ENCODE data around the gene SCGB3A2.
A peak's percentile ranks its signal among the peaks of the same experiment; 100 is the strongest.

DNA sequence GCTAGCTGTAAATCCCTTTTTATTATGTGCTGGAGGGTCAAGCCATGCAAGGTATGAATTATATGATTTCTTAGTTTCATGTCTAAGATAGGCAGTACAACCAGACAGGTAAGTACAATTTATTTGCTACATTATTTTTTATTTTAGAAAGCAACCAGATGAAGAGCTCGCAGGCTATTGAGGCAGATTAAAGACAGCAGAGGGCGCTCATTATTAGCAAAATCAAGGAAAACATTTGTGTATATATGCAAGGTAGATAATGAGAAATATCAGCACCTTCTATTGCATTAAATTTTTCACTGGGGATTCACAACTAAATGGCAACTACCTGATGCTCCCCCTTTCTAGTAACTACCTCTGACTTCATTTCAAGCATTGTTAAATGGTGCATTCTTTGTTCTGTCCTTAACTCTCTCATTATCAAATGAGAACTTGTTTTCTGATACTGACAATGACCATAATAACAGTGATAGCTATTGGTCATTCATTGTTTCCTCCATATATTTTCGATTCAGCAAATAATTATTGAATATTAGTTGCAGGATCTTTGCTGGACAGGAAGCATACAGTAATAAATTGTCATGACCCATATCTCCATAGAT is 8.6 kb downstream of the SCGB3A2 start:
- TF ChIP-seq, protein P1, sequence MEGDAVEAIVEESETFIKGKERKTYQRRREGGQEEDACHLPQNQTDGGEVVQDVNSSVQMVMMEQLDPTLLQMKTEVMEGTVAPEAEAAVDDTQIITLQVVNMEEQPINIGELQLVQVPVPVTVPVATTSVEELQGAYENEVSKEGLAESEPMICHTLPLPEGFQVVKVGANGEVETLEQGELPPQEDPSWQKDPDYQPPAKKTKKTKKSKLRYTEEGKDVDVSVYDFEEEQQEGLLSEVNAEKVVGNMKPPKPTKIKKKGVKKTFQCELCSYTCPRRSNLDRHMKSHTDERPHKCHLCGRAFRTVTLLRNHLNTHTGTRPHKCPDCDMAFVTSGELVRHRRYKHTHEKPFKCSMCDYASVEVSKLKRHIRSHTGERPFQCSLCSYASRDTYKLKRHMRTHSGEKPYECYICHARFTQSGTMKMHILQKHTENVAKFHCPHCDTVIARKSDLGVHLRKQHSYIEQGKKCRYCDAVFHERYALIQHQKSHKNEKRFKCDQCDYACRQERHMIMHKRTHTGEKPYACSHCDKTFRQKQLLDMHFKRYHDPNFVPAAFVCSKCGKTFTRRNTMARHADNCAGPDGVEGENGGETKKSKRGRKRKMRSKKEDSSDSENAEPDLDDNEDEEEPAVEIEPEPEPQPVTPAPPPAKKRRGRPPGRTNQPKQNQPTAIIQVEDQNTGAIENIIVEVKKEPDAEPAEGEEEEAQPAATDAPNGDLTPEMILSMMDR (IDR thresholded peaks at IDR 0.05; ENCODE audit: extremely low read depth in 1 of 2, insufficient read depth in 1 of 2, low read depth in 1 of 2, low read length in 2 of 2), result peak; percentile 37 to 39
- no peak for TF ChIP-seq POLR2A (IDR thresholded peaks at IDR 0.05; ENCODE audit: low read depth, low read length)
- TF ChIP-seq MYC (IDR thresholded peaks at IDR 0.05; ENCODE audit: low read depth, low read length), result no peak
- no peak for TF ChIP-seq POLR2AphosphoS5 (IDR thresholded peaks at IDR 0.05; ENCODE audit: insufficient read depth, low read depth, low read length)
- TF ChIP-seq, protein P2, sequence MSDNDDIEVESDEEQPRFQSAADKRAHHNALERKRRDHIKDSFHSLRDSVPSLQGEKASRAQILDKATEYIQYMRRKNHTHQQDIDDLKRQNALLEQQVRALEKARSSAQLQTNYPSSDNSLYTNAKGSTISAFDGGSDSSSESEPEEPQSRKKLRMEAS (IDR thresholded peaks at IDR 0.05; ENCODE audit: insufficient read depth, insufficient read length), result no peak
- TF ChIP-seq GATA2 (IDR thresholded peaks at IDR 0.05; ENCODE audit: insufficient read depth, insufficient read length, low read depth, low read length), result no peak
- TF ChIP-seq EZH2 (IDR thresholded peaks at IDR 0.05; ENCODE audit: borderline replicate concordance, low read depth, low read length, severe bottlenecking), result no peak
- no peak for TF ChIP-seq JUN (IDR thresholded peaks at IDR 0.05; ENCODE audit: borderline replicate concordance, insufficient read depth, insufficient read length, low read depth)
